CD4-positive, alpha-beta T cell (primary cell): ENCODE data around the gene MSANTD1. TPM values are rescaled to one million over a fixed set of nuclear protein-coding genes. Genes with fewer than 3 reads are reported as not detected.

Experiments used
- ATAC-seq: fragments of 200-7000 bp; cut with Tn5 transposase; one replicate; pipeline ENCODE4 v1.10.0; 2022; ENCODE audit warnings: mild to moderate bottlenecking; ENCODE audit not compliant: poor library complexity
- CTCF ChIA-PET: fragments of 350-600 bp; sonication (Branson Sonifier 250); formaldehyde crosslinking; loops from one replicate; lab custom pipeline; 2021; ENCODE audit warnings: antibody characterized with exemption, inconsistent platforms; lab: Charles Lee
- POLR2A ChIA-PET: fragments of 350-600 bp; sonication (Branson Sonifier 250); formaldehyde crosslinking; loops from one replicate; lab custom pipeline; 2021; ENCODE audit warnings: antibody characterized with exemption, inconsistent platforms; lab: Charles Lee
- DNase-seq, 14 experiments: peaks; one replicate each; pipeline ENCODE4 v3.0.0-alpha.2; 2013 to 2020; ENCODE audit warnings: mixed read lengths in 2 of 14
- H3K27ac ChIP-seq, 2 donors: one replicate each; pipeline versions ENCODE4 v1.5.1 to v1.7.0; 2013; ENCODE audit warnings: low read length in 2 of 2, low read depth in 1 of 2, mild to moderate bottlenecking in 1 of 2
- H3K27me3 ChIP-seq, 2 experiments: 1 replicate in 1 of 2; 2 replicates in 1 of 2; pipeline versions ENCODE4 v1.6.1 to v1.7.0; 2013; ENCODE audit warnings: low read length in 2 of 2, control low read depth in 1 of 2, mild to moderate bottlenecking in 1 of 2, moderate library complexity in 1 of 2; ENCODE audit not compliant: insufficient read depth in 2 of 2, control insufficient read depth in 1 of 2
- H3K36me3 ChIP-seq: one replicate; pipeline ENCODE4 v1.6.1; 2013; ENCODE audit warnings: low read length, control low read depth; ENCODE audit not compliant: insufficient read depth
- H3K4me1 ChIP-seq: one replicate; pipeline ENCODE4 v1.6.1; 2013; ENCODE audit warnings: low read length, control low read depth; ENCODE audit not compliant: insufficient read depth
- H3K4me3 ChIP-seq: one replicate; pipeline ENCODE4 v1.5.1; 2013; ENCODE audit warnings: mild to moderate bottlenecking, low read length, moderate library complexity
- H3K9me3 ChIP-seq, 2 experiments: 1 replicate in 1 of 2; 2 replicates in 1 of 2; pipeline versions ENCODE4 v1.6.1 to v1.7.0; 2013; ENCODE audit warnings: low read length in 2 of 2, mild to moderate bottlenecking in 2 of 2, control low read depth in 1 of 2, moderate library complexity in 1 of 2; ENCODE audit not compliant: control insufficient read depth in 1 of 2, insufficient read depth in 1 of 2
- H3K27ac Mint-ChIP-seq: one replicate; pipeline ENCODE4 v1.8.0; 2020; ENCODE audit warnings: mixed read lengths
- H3K27me3 Mint-ChIP-seq: one replicate; pipeline ENCODE4 v1.8.0; 2021; ENCODE audit warnings: mixed read lengths
- H3K36me3 Mint-ChIP-seq: one replicate; pipeline ENCODE4 v1.8.0; 2021; ENCODE audit warnings: low read depth, mixed read lengths
- H3K4me1 Mint-ChIP-seq: one replicate; pipeline ENCODE4 v1.8.0; 2021; ENCODE audit warnings: low read depth, mixed read lengths
- H3K4me3 Mint-ChIP-seq: one replicate; pipeline ENCODE4 v1.8.0; 2020; ENCODE audit warnings: mild to moderate bottlenecking, mixed read lengths
- H3K9me3 Mint-ChIP-seq: one replicate; pipeline ENCODE4 v1.8.0; 2020; ENCODE audit warnings: mixed read lengths
- CTCF ChIP-seq: fragments of 200-600 bp; IDR thresholded peaks from one replicate; pipeline ENCODE4 v1.8.0; 2022; ENCODE audit warnings: antibody characterized with exemption, mild to moderate bottlenecking
- intact Hi-C, 2 experiments: fragments of 100-400 bp; cut with DNase I in 1 of 2; cut with micrococcal nuclease in 1 of 2; formaldehyde crosslinking; loops; one replicate each; pipeline versions ENCODE4 v1.15.1 to v1.9.0; 2023 to 2025; cut with DNase I, micrococcal nuclease
- total RNA-seq, 174 experiments: library from RNA in 2 of 174; stranded (reverse) in 2 of 174; gene quantifications; one replicate each; pipeline ENCODE4 v1.2.3 and lab custom pipeline; 2021 to 2026

The MSANTD1 gene
- total RNA-seq, 2 experiments from 2014 or later: 0.67 to 0.74 TPM

GRCh38 chr4:3254302-3255131 is 5.6 kb downstream of the MSANTD1 start:
- Mint-ChIP-seq H3K4me1 (no peaks in the 10 kb centered on the region), H3K4me3 (no peak overlapping the region), H3K27me3 (no peaks in the 10 kb centered on the region), H3K36me3 (peaks cover 7% of the 10 kb centered on the region), H3K9me3 (no peaks in the 10 kb centered on the region), H3K27ac (no peak overlapping the region)
- DNase-seq: peak in 1 of 14 experiments; percentile 25
- no peaks in the 10 kb centered on the region for H3K27me3 ChIP-seq
- H3K4me1 ChIP-seq: no peaks in the 10 kb centered on the region
- H3K27ac ChIP-seq: no peak overlapping the region
- H3K36me3 ChIP-seq: no peaks in the 10 kb centered on the region
- no peaks in the 10 kb centered on the region for H3K9me3 ChIP-seq
- POLR2A ChIA-PET: no interaction called here
- intact Hi-C loops: no loop called here
- TF ChIP-seq CTCF: no peak
- no peak overlapping the region for H3K4me3 ChIP-seq
- CTCF ChIA-PET: no interaction called here
- ATAC-seq: no peak

DNA sequence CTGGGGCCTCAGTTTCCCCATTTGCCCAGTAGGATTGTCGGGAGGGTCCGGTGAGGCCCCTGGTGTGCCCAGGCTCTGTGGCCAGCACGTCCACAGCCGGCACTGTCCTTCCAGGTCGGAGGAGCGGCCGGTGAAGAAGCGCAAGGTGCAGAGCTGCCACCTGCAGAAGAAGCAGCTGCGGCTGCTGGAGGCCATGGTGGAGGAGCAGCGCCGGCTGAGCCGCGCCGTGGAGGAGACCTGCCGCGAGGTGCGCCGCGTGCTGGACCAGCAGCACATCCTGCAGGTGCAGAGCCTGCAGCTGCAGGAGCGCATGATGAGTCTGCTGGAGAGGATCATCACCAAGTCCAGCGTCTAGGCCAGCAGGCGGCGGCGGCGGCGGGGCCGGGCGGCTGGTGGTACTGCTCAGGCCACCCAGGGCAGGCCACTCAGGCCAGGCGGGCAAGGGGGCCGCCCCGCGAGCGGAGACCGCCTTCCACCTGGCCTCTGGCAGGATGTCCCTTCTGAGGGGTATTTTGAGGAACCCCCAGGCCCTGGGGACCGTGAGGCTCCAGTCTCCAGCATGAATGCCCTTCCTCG is 6.7 kb downstream of the MSANTD1 start:
- Histone ChIP-seq H3K27ac (no peak overlapping the region), H3K9me3 (no peaks in the 10 kb centered on the region), H3K27me3 (no peaks in the 10 kb centered on the region), H3K36me3 (no peaks in the 10 kb centered on the region), H3K4me1 (no peaks in the 10 kb centered on the region), H3K4me3 (no peak overlapping the region)
- Mint-ChIP-seq H3K27ac (no peak overlapping the region), H3K4me1 (no peaks in the 10 kb centered on the region), H3K4me3 (no peak overlapping the region), H3K9me3 (no peaks in the 10 kb centered on the region), H3K27me3 (no peaks in the 10 kb centered on the region), H3K36me3 (peaks cover 7% of the 10 kb centered on the region)
- peak in 1 of 14 experiments; percentile 21 for DNase-seq
- no peak for TF ChIP-seq CTCF
- intact Hi-C loops: no loop called here
- POLR2A ChIA-PET: no interaction called here
- CTCF ChIA-PET: no interaction called here
- ATAC-seq: no peak

DNA sequence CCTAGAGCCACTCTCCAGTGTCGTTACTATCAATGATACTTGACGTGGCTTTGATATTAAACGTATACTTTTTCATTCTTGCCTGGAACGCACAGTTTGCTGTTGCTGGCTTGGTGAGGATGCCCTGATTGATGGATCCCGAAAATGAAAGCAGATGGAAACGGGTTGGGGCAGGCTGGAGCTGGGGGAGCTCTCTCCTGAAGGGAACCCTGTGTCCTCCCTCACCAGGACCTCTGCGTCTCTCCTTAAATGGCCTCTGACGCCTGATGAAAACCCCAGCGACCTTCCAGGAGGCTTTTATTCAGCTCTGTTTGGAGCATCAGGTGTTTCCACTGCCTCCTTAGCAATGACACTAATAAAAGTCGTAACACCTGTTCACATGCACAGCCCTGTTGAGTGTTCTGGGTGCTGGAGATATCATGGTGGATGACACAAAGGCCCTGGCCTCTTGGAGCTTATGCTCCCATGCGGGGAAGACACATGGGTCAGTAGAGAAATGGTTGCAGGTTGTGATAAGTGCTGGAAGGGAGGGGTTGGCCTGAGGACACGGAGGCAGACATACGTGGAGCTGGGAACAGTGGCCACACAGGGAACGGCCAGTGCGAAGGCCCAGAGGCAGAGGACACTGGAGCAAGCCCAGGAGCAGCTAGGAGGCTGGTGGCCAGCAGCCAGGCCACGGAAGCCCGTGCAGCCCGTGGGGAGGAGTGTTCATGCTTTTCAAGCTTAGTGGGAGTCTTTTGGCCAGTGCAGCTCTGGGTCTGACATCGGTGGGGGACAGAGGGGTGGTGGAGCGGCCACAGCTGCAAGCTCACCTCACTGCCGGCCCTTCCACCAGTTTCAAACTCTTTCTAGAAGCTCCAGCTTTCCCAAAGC is 7.5 kb downstream of the MSANTD1 start:
- Histone ChIP-seq H3K36me3 (no peaks in the 10 kb centered on the region), H3K4me1 (no peaks in the 10 kb centered on the region), H3K4me3 (no peak overlapping the region), H3K9me3 (no peaks in the 10 kb centered on the region), H3K27ac (no peak overlapping the region), H3K27me3 (no peaks in the 10 kb centered on the region)
- no peak overlapping the region for H3K4me3 Mint-ChIP-seq
- TF ChIP-seq CTCF: no peak
- H3K4me1 Mint-ChIP-seq: no peaks in the 10 kb centered on the region
- H3K9me3 Mint-ChIP-seq: no peaks in the 10 kb centered on the region
- POLR2A ChIA-PET: no interaction called here
- peaks cover 7% of the 10 kb centered on the region for H3K36me3 Mint-ChIP-seq
- CTCF ChIA-PET: no interaction called here
- no peak overlapping the region for H3K27ac Mint-ChIP-seq
- ATAC-seq (no peak), DNase-seq (no peak)
- H3K27me3 Mint-ChIP-seq: no peaks in the 10 kb centered on the region
- intact Hi-C loops: no loop called here
